Stomach smooth muscle (tissue), 2 donors: Measurements from ENCODE around the gene RAC2.
A peak's percentile ranks its signal among the peaks of the same experiment; 100 is the strongest.

ENCODE experiments used
- H3K27ac ChIP-seq: one replicate; pipeline ENCODE4 v1.7.0; 2013; ENCODE audit warnings: mild to moderate bottlenecking, low read length, inconsistent platforms
- H3K27me3 ChIP-seq, 2 donors: one replicate each; pipeline ENCODE4 v1.7.0; 2013; ENCODE audit warnings: low read length in 2 of 2; ENCODE audit not compliant: insufficient read depth in 2 of 2, control insufficient read depth in 1 of 2
- H3K36me3 ChIP-seq, 2 donors: one replicate each; pipeline ENCODE4 v1.7.0; 2013; ENCODE audit warnings: low read length in 2 of 2; ENCODE audit not compliant: control insufficient read depth in 2 of 2, insufficient read depth in 2 of 2
- H3K4me1 ChIP-seq: one replicate; pipeline ENCODE4 v1.7.0; 2013; ENCODE audit warnings: low read length; ENCODE audit not compliant: control insufficient read depth, insufficient read depth
- H3K4me3 ChIP-seq, 2 donors: one replicate each; pipeline ENCODE4 v1.7.0; 2013; ENCODE audit warnings: low read length in 2 of 2
- H3K9ac ChIP-seq, 2 donors: one replicate each; pipeline ENCODE4 v1.7.0; 2013; ENCODE audit warnings: low read length in 2 of 2, mild to moderate bottlenecking in 1 of 2
- H3K9me3 ChIP-seq, 2 donors: one replicate each; pipeline ENCODE4 v1.7.0; 2013; ENCODE audit warnings: low read length in 2 of 2; ENCODE audit not compliant: control insufficient read depth in 2 of 2
- donor health status: healthy.
- donor health status: Pancreatic carcinoma.

The RAC2 gene

GRCh38 chr22:37263966-37264887, 20.2 kb upstream of the RAC2 start:
- H3K9ac ChIP-seq = no peak overlapping the region
- H3K9me3 ChIP-seq = peaks cover 5 to 15% of the 10 kb centered on the region in 2 donors
- H3K4me3 ChIP-seq = no peak overlapping the region
- no peak overlapping the region for H3K27ac ChIP-seq
- peaks cover 22 to 27% of the 10 kb centered on the region in 2 donors for H3K27me3 ChIP-seq
- no peaks in the 10 kb centered on the region for H3K36me3 ChIP-seq
- H3K4me1 ChIP-seq = no peaks in the 10 kb centered on the region

- H3K27me3 ChIP-seq = peaks cover 29 to 36% of the 10 kb centered on the region in 2 donors
These were observed 18.3 kb upstream of the RAC2 start for GRCh38 chr22:37262346-37262745.

DNA sequence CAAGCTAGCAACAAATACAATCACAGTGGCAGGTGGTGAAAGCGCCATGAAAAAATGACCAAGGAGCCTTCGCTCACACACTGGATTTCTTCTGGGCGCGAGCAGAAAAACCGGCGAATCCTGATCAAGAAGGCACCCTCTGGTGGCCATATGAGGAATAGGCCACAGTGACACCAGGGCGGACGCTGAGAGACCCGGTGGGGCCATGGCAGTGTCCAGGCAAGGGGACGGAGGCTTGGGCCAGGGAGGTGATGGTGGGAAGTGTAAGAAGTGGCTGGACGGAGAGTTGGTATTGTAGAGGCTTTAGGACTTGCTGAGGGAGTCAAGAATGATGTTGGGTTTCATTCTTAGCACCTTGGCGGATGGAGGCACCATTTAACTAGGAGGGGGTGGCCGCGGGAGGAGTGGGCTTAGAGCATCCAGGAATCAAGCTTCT, 16.9 kb upstream of the RAC2 start:
- no peak overlapping the region for H3K4me3 ChIP-seq
- no peaks in the 10 kb centered on the region for H3K4me1 ChIP-seq
- H3K27ac ChIP-seq = no peak overlapping the region
- H3K36me3 ChIP-seq = no peaks in the 10 kb centered on the region
- H3K9me3 ChIP-seq = peaks cover 5 to 15% of the 10 kb centered on the region in 2 donors
- peaks cover 30 to 37% of the 10 kb centered on the region in 2 donors for H3K27me3 ChIP-seq
- H3K9ac ChIP-seq = no peak overlapping the region

More at GRCh38 chr22:37262346-37262745, 18.3 kb upstream of the RAC2 start:
- peaks cover 5 to 15% of the 10 kb centered on the region in 2 donors for H3K9me3 ChIP-seq
- no peaks in the 10 kb centered on the region for H3K4me1 ChIP-seq
- no peak overlapping the region for H3K4me3 ChIP-seq
- no peak overlapping the region for H3K9ac ChIP-seq
- no peak overlapping the region for H3K27ac ChIP-seq
- H3K36me3 ChIP-seq = no peaks in the 10 kb centered on the region

- Histone ChIP-seq H3K36me3 (no peaks in the 10 kb centered on the region), H3K27ac (no peak overlapping the region), H3K4me1 (no peaks in the 10 kb centered on the region), H3K9me3 (peaks cover 5 to 15% of the 10 kb centered on the region in 2 donors), H3K27me3 (peaks cover 28 to 39% of the 10 kb centered on the region in 2 donors), H3K9ac (peak overlapping the region in 1 of 2 donors; percentile 22), H3K4me3 (no peak overlapping the region)
These were observed 16.2 kb upstream of the RAC2 start for GRCh38 chr22:37260155-37260795.

DNA sequence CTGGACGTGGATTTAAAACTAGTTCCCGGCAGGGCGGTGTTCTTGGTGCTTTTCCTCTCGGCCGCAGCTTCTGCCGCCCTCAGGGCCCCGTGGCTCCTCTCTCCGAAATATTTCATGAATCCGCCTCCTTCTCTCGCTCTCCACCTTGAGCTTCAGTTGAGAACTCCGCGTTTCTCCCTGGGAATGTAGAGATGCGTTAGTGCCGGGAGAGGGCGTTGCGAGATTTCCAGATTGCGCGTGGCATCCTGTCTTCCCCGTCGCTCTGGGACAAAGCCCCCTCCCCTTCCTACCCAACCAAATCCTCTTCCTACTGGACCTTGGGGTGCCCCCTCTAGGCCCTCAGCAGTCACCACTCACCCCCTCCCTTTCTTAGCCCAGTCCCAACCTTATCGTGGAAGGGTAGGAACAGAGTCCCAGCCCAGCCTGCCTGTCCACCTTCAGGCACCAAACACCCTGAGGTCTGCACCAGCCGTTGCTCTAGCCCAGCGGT, 15.5 kb upstream of the RAC2 start:
- Histone ChIP-seq H3K4me3 (no peak overlapping the region), H3K9me3 (peaks cover 5 to 12% of the 10 kb centered on the region in 2 donors), H3K27ac (no peak overlapping the region), H3K4me1 (no peaks in the 10 kb centered on the region), H3K9ac (no peak overlapping the region), H3K36me3 (no peaks in the 10 kb centered on the region), H3K27me3 (peaks cover 28 to 39% of the 10 kb centered on the region in 2 donors)

GRCh38 chr22:37258753-37259401, 14.8 kb upstream of the RAC2 start:
- Histone ChIP-seq H3K27me3 (peaks cover 28 to 39% of the 10 kb centered on the region in 2 donors), H3K4me3 (no peak overlapping the region), H3K4me1 (no peaks in the 10 kb centered on the region)

GRCh38 chr22:37258005-37258752, 14.1 kb upstream of the RAC2 start:
- H3K27ac ChIP-seq = no peak overlapping the region
- no peaks in the 10 kb centered on the region for H3K9me3 ChIP-seq
- no peaks in the 10 kb centered on the region for H3K4me1 ChIP-seq
- H3K9ac ChIP-seq = no peak overlapping the region
- no peak overlapping the region for H3K4me3 ChIP-seq
- H3K27me3 ChIP-seq = peaks cover 28 to 39% of the 10 kb centered on the region in 2 donors
- H3K36me3 ChIP-seq = no peaks in the 10 kb centered on the region

More at GRCh38 chr22:37258753-37259401, 14.8 kb upstream of the RAC2 start:
- peaks cover 5% of the 10 kb centered on the region in 2 donors for H3K9me3 ChIP-seq
- no peak overlapping the region for H3K27ac ChIP-seq
- no peak overlapping the region for H3K9ac ChIP-seq
- no peaks in the 10 kb centered on the region for H3K36me3 ChIP-seq

DNA sequence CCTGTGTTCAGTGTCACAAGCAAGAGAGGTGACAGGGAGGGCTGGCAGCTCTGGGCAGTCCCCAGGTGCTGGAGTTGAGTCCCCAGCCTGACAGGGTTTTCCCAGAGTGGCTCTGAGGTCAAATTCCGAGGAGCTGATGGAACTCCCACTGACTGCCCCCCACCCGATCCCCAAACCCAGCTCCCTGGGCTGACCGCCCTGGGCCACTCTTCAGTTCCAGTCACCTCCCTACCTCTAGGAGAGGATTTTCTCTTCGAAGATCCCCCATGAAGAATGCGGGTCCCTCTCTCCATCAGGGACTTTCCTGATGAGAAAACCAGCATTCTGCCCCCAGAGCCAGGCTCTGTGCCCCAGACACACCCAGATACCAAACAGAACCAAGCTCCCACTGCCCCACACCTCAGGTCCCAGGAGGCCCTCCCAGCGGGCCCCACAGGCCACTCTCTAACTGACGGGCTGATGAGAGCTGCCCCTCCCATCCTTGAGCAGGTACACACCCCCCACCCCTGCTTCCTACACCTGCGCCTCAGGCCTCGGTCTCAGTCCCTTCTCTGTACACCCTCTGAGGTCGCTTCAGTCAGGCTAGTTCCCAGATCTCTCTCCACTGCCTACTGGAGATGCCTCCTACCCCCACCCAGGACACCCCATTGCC, 12.1 kb upstream of the RAC2 start:
- H3K4me1 ChIP-seq = no peaks in the 10 kb centered on the region
- H3K27me3 ChIP-seq = peaks cover 26 to 35% of the 10 kb centered on the region in 2 donors
- H3K9me3 ChIP-seq = no peaks in the 10 kb centered on the region
- no peak overlapping the region for H3K4me3 ChIP-seq
- no peaks in the 10 kb centered on the region for H3K36me3 ChIP-seq
- no peak overlapping the region for H3K27ac ChIP-seq
- H3K9ac ChIP-seq = no peak overlapping the region

GRCh38 chr22:37255558-37256006, 11.5 kb upstream of the RAC2 start:
- Histone ChIP-seq H3K27me3 (peaks cover 23 to 30% of the 10 kb centered on the region in 2 donors), H3K9me3 (no peaks in the 10 kb centered on the region), H3K9ac (no peak overlapping the region), H3K36me3 (no peaks in the 10 kb centered on the region), H3K4me3 (no peak overlapping the region), H3K4me1 (no peaks in the 10 kb centered on the region), H3K27ac (no peak overlapping the region)
